GM21390 (cell line): Measurements from ENCODE around the gene PTPRT.

Source experiments
- ATAC-seq: cut with Tn5 transposase; IDR thresholded peaks from one replicate; pipeline ENCODE4 v1.9.1; 2021; ENCODE audit not compliant: unreplicated experiment

Gene PTPRT

GRCh38 chr20:42740226-42740870, 449.4 kb downstream of the PTPRT start:
- ATAC-seq, result no peak

DNA sequence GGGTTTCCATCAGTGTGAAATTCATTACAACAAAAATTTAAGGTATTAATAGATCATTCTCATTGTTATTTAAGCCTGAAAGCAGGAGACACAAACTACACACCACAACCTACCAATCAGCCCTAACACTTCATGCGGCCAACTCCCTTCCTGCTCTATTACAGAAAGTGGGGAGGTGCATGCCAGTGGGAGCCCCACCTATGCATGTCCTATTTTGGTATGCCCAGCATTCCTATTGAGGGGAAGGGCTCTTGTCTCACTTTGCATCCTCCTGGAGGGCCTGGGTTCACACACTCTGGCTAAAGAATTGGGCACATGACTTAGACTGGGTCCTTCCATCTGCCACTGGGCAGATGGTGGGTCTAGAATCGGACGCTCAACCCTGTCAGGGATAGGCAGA, 450.0 kb downstream of the PTPRT start:
- no peak for ATAC-seq

GRCh38 chr20:42735539-42735938, 454.2 kb downstream of the PTPRT start:
- ATAC-seq, result no peak

GRCh38 chr20:42734660-42735368, 454.9 kb downstream of the PTPRT start:
- no peak for ATAC-seq

DNA sequence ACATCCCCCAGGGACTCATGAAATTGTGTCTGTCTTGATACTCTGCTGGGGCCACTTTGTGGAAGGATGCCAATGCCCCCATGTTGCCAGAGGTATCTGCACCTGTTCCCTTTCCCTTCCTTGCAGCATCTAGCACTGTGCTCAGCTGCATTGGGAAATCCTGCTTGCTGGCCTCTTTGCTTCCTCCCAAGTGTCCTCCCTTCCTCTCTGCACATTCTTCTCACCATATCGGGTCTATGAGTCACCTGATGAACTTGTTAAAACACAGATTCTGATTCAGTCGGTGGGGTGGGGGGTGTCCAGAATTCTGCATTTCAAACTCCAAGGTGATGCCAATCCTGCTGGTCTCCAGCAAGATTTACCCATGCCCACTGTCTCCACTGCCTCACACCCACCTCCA, 467.8 kb downstream of the PTPRT start:
- no peak for ATAC-seq

GRCh38 chr20:42714298-42715141, 475.2 kb downstream of the PTPRT start:
- ATAC-seq, result no peak

- no peak for ATAC-seq
Observed at GRCh38 chr20:42708266-42708665, 481.4 kb downstream of the PTPRT start.

- ATAC-seq, result no peak
Observed at GRCh38 chr20:42706759-42707158, 482.9 kb downstream of the PTPRT start.

DNA sequence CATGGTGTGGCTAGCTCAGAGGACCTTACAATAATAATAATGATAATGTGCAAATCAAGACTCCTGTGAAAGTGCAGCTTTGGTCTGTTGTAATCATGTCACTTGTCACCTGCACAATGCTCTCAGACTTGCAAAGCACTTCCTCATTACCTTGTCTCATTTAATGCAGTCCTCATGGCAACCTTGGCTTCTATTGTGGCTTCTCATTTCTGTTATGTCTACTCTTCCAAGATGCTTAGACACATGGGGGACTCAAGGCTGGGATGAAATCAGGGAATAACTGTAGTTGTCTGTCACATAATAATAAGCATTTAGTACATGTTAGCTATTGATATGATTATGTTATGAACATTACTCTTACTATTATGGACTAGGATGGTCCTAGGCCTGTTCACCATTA, 484.2 kb downstream of the PTPRT start:
- no peak for ATAC-seq

DNA sequence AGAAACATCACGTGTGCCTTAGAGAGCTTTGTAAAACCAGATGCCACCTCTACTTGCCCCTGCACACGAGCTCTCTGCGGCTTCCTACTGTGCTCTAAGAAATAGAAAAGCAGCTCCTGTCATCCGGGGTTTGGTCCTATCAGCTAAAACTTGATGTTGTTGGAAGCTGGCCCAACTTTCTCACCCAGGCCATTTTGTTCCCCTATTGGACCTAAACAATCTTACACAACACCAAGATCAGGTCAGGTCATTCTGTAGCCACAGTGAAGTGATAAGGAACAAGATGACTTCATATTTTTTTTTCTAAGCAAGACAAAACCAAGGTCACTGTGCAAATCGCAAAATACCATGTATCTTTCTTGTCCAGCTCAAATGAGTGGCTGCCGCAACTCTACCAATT, 486.0 kb downstream of the PTPRT start:
- no peak for ATAC-seq

DNA sequence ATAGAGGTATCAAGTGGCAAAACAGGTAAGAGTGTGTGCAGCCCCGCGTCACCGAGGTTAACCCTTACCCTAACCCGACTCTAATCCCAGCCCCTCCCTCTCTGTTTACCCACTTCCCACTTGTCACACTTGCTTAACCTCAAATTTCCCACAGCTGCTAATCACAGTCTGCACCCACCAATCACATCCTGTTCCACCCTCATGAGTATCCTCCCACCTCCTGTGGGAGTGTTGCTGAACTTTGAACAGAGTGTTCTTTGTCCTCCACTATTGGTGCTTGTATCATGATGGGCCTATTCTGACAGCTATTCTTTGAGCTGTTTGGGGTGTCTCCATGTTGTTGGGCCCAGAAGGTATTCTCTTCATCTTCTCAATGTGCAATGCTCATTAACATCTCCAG, 487.8 kb downstream of the PTPRT start:
- ATAC-seq, result no peak

GRCh38 chr20:42700372-42700771, 489.3 kb downstream of the PTPRT start:
- no peak for ATAC-seq

GRCh38 chr20:42697962-42698361, 491.7 kb downstream of the PTPRT start:
- no peak for ATAC-seq

DNA sequence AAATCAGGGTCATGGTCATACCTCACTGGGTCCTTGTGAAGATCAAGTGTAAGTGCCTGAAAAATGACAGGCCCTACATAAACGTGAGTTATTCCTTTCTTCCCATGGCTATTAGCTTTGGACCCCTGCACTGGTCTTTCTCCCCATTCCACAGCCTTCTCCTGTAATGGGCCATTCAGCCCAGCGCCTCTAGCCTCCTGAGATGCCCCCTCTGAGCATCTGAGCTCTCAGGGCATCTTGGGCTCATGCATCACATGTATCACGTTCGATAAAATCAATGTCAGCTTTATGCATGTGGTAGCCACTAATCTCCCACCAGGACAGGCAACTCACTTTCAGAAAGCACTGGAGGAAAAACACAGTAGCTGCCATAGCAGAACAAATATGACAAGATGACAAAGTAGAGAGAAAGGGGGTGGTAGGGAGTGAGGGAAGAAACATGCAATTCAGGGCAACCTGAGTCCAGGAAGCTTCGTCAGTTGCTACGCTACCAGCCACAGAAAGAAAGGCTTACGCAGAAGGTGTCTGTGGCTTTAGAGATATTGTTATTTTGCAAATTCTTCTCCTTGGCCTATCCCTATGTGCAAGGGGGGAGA, 498.8 kb downstream of the PTPRT start:
- ATAC-seq, result no peak

- no peak for ATAC-seq
Observed at GRCh38 chr20:42688576-42688975, 501.1 kb downstream of the PTPRT start.

DNA sequence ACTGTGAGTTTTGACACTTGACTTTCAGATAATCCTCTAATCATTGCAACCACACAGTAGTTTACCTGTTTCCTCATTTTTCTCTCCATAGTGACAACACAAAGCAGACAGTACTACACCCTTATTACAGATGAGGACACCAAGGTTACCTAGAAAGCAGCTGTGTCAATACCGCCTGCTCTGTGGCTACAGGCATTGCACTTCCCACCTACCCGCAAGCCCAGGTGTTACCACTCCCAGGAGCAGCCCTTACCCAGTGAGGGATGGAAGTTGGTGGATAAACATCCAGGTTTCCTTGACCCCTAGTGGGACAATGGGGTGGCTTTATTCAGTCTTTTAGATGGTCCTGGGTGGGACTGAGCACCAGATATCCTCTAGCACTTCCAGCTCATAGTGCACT, 503.6 kb downstream of the PTPRT start:
- ATAC-seq, result no peak

GRCh38 chr20:42678895-42679294, 510.8 kb downstream of the PTPRT start:
- ATAC-seq, result no peak

GRCh38 chr20:42656130-42656529, 533.6 kb downstream of the PTPRT start:
- ATAC-seq, result no peak

- ATAC-seq, result no peak
Observed at GRCh38 chr20:42652266-42652665, 537.4 kb downstream of the PTPRT start.

DNA sequence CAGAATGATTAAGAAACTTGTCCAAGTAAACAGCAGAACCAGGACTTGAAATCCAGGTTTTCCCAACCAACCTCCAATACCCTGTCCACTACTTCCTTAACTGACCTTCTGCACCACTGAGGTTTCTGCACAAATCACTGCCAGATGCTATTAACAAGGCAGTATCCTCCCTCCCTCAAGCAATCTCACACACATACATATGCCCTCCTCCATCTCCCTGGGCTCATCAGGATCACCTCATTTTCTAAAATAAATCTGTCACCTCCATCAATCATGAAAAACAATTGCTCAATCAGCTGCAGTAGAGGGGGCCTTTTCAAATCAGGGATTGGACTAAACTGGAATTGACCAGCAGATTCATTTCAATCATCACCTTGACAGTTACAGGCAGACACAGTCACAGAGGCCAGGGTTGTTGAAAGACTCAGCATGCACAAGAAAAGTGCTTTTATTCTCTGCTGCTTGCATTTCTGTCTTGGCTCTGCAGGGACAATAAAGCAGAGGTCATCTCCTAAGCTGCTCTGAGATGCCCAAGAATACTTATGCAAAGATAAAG, 539.4 kb downstream of the PTPRT start:
- ATAC-seq, result no peak

- no peak for ATAC-seq
Observed at GRCh38 chr20:42649748-42650147, 540.0 kb downstream of the PTPRT start.
